ENCODE measurements around the gene CLIC1.

Gene CLIC1

GRCh38 chr6:31683591-31683990 lies 52.7 kb downstream of the CLIC1 start:
- no peak overlapping the region for H3K27ac ChIP-seq
- TF ChIP-seq ZFX (IDR thresholded peaks at IDR 0.05; ENCODE audit: borderline replicate concordance): no peak
- TF ChIP-seq, protein P1, sequence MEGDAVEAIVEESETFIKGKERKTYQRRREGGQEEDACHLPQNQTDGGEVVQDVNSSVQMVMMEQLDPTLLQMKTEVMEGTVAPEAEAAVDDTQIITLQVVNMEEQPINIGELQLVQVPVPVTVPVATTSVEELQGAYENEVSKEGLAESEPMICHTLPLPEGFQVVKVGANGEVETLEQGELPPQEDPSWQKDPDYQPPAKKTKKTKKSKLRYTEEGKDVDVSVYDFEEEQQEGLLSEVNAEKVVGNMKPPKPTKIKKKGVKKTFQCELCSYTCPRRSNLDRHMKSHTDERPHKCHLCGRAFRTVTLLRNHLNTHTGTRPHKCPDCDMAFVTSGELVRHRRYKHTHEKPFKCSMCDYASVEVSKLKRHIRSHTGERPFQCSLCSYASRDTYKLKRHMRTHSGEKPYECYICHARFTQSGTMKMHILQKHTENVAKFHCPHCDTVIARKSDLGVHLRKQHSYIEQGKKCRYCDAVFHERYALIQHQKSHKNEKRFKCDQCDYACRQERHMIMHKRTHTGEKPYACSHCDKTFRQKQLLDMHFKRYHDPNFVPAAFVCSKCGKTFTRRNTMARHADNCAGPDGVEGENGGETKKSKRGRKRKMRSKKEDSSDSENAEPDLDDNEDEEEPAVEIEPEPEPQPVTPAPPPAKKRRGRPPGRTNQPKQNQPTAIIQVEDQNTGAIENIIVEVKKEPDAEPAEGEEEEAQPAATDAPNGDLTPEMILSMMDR (IDR thresholded peaks at IDR 0.05): no peak

- H3K27ac ChIP-seq: peak overlapping the region; percentile 31; the same call in 1 of the 2 replicates
- TF ChIP-seq, protein P1 (IDR thresholded peaks at IDR 0.05): no peak
- TF ChIP-seq ZFX (IDR thresholded peaks at IDR 0.05; ENCODE audit: borderline replicate concordance): no peak
These were observed 55.1 kb downstream of the CLIC1 start for GRCh38 chr6:31681135-31681671.

Data from 22Rv1 (cell line).